Umbilical cord (tissue), 2 donors: Measurements from ENCODE around the gene TRMU. TPM values are rescaled to one million over a fixed set of nuclear protein-coding genes. Genes with fewer than 3 reads are reported as not detected.

Experiments
- DNase-seq: peaks from one replicate; pipeline ENCODE4 v3.0.0-alpha.2; 2015; ENCODE audit warnings: low spot score
- total RNA-seq: library from RNA; depleted of rRNA; stranded (reverse); fragments of >200 nt; gene quantifications from one replicate; pipeline ENCODE4 v1.2.3, GENCODE V29; 2014; ENCODE audit warnings: low replicate concordance; ENCODE audit not compliant: insufficient read depth

The TRMU gene
- total RNA-seq, 1 donor from 2014 or later = 21.9 TPM

DNA sequence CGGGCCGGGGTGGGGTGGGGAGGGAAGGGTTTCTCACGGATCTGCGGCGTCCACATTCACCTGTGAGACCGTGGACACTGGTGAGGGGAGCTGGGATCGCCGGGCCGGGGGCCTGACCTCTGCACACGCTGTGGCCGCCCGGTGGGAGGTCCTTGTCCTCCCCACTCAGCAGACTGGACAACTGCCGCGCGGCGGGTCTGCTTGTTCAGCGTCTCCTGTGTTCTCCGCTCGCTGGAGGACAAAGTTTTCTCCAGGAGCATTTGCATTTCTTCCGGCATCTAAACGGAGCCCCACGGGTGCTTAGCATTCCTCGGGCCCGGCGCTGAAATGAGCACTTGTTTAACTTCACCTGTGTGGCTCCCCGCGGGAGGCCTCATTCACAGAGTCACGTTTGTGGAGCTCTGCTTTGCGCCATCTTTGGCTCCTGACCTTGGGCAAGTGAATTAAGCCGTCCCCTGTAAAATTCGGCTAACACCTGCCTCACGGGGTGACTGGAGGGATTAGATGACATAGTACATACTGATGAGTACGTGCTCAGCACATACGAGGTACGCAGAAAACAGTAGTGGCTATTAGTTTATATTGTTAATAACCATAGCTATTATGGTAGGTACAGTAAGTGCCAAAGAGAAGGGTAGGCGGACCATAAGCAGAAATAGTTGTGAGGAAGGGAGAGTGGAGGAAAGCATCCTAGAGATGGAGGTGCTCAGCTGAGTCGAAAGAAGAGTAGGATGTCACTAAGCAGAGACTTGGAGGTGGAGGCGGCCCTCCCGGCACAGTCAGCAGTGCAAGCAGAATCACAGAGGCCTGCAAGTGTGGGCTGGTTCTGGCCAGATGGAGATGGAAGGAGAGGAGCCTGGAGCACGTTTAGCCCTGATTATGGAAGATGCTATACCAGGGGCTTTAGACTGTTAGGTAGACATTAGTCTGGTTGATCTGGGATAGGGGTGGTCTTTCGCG is 885 bp downstream of the TRMU start:
- no peak for DNase-seq

- DNase-seq = no peak
These were observed 2.4 kb downstream of the TRMU start for GRCh38 chr22:46337870-46338269.

GRCh38 chr22:46338636-46339035 is 3.1 kb downstream of the TRMU start:
- no peak for DNase-seq

DNA sequence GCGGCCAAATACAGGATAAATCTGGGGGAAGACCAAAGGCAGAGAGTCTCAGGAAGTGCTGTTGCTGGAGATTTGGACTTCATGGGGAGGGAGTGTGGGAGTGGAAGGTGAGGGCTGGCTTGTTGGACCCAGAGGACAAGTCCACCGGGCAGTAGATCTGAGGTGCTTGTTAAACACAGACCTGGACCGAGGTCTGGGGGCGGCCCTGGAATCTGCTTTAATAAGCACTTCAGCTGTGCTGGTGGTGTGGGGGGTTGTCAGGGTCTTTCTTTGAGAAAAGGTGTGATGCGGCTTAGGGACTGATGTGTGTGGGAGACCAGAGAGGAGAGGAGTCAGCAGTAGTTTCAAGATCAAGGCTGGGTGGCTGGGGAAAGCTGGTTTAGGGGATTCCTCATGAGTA is 4.4 kb downstream of the TRMU start:
- DNase-seq = no peak

GRCh38 chr22:46340676-46341075 is 5.2 kb downstream of the TRMU start:
- DNase-seq = no peak

DNA sequence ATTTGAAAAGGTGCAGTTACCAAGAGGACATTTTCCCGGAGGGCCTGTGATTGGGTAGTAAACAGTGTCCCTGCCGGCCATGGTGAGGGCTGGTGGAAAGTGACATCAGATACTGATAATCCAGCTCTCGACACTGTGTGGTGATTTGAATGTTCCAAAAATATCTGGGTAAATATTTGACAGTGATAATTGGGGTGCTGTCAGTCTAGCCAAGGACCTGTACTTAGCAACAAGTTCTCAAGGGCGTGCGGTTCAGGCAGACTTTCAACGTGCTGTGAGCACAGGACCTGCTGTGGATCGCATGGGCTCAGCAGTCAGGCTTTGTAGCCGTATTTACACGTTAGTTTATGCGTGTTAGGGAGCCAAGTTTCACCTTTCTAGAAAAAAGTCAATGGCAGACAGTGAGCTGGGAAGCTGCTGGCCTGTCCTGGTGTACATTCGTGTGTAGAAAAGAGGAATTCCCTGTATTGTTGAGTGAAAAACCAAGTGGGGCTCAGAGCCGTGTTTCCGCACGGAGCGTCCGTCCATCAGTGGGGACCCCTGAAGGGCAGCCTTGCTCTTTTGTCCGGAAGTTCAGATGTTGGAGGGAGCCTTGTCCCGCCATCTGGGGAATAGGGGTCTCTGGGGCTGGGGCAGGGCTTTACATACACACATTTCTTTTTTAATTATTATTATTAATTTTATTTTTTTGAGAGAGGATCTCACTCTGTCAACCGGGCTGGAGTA is 11.3 kb downstream of the TRMU start:
- no peak for DNase-seq

- no peak for DNase-seq
These were observed 12.1 kb downstream of the TRMU start for GRCh38 chr22:46347646-46348045.

DNA sequence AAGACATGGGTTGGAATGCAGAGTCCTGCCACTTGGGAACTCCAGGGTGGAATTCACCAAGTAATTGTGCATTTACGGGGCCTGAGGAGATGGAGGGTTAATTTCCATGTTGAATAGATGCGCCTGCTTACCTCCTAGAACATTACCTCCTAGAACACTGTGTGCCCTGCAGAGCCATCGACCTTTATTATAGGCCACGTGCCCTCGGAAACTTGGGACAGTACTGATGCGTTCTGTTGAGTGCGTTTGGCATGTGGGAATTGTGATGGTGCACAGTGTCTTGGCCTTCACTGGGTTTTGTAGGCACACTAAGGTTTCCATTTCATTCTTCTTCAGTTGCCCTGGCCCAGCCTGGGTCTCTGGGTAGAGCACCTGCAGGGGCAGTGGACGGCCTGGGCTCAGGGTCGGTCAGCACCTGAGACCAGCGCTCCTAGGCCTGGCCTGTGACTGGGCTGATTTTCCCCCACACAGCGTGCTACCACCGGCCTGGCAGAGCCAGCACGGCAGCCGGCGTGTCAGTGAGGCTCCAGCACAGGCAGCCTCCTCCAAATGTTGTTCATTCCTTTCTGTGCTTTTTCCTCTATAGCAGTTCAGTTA is 12.7 kb downstream of the TRMU start:
- no peak for DNase-seq

DNA sequence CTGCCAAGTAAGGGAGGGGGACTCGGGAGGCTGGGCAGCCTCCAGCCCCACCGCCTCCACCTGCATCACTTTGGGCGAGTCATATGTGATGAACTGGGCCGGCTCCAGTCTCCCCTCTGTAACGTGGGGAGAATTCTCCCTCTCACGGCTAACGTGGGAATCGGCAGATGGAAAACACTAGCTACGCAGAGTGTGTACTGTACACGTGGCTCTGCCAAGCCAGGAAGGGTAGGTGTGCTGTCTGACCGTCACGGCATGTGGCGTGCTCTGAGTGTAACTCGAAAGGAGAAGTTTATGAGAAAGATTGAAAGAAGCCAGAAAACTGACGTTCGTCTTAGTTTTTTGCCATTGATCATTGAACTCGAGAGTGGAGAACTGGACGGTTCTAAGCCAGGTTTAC is 13.7 kb downstream of the TRMU start:
- no peak for DNase-seq

GRCh38 chr22:46349681-46350080 is 14.2 kb downstream of the TRMU start:
- DNase-seq = no peak

DNA sequence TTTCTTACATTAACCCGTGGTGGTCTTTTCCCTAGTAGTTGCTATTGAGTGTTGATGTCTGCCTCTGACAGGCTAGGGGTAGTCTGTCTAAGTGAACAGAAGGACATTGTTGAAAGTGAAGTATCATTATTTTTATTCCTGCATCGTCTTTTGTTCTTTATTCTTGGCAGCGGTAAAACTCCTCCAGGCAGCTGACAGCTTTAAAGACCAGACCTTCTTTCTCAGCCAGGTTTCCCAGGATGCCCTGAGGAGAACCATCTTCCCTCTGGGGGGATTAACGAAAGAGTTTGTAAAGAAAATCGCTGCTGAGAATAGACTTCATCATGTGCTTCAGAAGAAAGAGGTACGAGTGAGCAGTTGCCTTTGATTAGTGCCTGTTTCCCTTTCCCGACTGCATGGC is 14.6 kb downstream of the TRMU start:
- no peak for DNase-seq

DNA sequence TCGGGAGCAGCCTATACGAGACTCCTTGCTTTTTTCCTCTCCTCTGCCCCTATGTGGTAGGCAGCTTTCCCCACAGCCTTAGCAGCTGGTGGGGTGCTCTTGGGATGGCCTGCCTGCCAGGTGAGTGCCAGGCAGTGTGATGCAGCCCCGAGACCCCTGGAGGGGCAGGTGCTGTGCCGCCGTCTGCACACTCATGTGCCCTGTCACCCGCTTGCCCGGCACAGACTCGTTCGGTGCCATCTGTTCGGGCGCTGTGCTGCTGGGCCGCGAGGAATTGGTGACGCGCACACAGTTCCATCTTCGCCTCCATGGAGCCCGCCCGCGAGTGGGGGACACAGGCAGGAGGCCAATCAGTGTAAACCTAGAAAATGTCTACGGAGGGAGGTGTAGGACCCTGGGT is 15.1 kb downstream of the TRMU start:
- no peak for DNase-seq

- no peak for DNase-seq
These were observed 15.7 kb downstream of the TRMU start for GRCh38 chr22:46351131-46351735.

- DNase-seq = no peak
These were observed 16.3 kb downstream of the TRMU start for GRCh38 chr22:46351767-46352166.

DNA sequence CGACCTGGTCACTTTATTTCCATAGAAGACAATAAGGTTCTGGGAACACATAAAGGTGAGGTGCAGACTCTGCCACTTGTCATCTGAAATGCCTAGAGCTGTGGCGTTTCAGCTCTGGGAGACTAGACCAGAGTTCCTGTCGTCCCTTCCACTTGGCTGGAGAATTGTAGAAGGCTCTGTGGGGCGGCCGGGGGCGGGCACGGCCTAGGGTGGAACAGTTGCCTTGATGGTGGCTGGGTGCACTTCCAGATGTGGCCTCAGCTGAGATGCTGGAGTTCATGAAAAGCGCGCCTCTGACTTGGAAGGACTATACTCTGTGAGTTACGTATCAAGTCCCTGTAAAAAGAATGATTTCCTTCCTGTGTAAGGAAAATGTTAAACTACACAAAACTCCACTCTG is 16.8 kb downstream of the TRMU start:
- no peak for DNase-seq

GRCh38 chr22:46352691-46353386 is 17.3 kb downstream of the TRMU start:
- DNase-seq = peak; percentile 29

- no peak for DNase-seq
These were observed 18.1 kb downstream of the TRMU start for GRCh38 chr22:46353483-46354105.

GRCh38 chr22:46354176-46354992 is 18.9 kb downstream of the TRMU start:
- DNase-seq = no peak

DNA sequence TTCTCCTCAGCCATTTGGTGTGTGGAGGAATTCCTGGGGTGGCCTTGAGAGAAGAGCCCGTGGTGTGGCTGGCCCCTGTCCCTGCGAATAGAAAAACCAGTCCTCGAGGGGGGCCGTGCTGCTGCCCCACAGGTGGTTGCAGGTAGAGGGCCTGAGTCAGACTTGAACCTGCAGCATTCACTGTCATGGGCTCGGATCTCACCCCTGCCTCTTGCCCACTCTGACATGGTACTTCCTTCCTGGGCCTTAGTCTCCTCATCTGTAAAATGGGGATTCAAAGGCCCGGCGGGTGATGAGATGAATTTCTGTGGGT is 19.4 kb downstream of the TRMU start:
- DNase-seq = no peak

- peak; percentile 69 for DNase-seq
These were observed 20.0 kb downstream of the TRMU start for GRCh38 chr22:46355369-46355995.
